Mucosa of stomach (tissue), 1 donor: ENCODE data around the gene TSHZ2.

ENCODE experiments used
- H3K27me3 ChIP-seq: one replicate; pipeline ENCODE4 v1.7.0; 2013; ENCODE audit warnings: mild to moderate bottlenecking, low read length; ENCODE audit not compliant: control insufficient read depth, insufficient read depth
- H3K36me3 ChIP-seq: one replicate; pipeline ENCODE4 v1.7.0; 2013; ENCODE audit warnings: low read length; ENCODE audit not compliant: control insufficient read depth, insufficient read depth
- H3K4me1 ChIP-seq: one replicate; pipeline ENCODE4 v1.7.0; 2013; ENCODE audit warnings: mild to moderate bottlenecking, low read length; ENCODE audit not compliant: control insufficient read depth, insufficient read depth
- H3K4me3 ChIP-seq: one replicate; pipeline ENCODE4 v1.7.0; 2013; ENCODE audit warnings: low read length
- H3K9ac ChIP-seq: one replicate; pipeline ENCODE4 v1.7.0; 2013; ENCODE audit warnings: mild to moderate bottlenecking, low read length, moderate library complexity
- H3K9me3 ChIP-seq: one replicate; pipeline ENCODE4 v1.7.0; 2013; ENCODE audit warnings: mild to moderate bottlenecking, low read length, moderate library complexity; ENCODE audit not compliant: control insufficient read depth
- donor health status: Pancreatic carcinoma.

Gene TSHZ2

DNA sequence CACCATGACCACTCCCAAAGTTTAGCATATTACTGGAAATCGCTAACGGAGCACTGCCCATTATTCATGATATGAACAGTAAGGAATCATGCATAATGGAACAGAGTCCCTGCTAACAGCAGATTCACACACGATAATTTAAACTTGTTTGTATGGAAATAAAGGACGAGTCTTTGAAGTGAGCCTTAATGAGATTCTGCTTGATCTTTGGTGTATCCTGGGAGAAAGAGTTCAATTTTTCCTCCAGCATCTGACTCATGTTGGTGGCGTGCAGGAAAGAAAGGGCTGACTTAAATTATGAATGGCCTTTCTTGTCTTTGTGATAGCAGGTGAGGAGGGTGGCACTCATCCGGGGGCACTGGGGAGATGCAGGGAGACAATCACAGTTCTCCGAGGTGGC, 426.9 kb downstream of the TSHZ2 start:
- H3K9ac ChIP-seq: no peak overlapping the region
- no peak overlapping the region for H3K4me3 ChIP-seq
- peaks cover 7% of the 10 kb centered on the region for H3K4me1 ChIP-seq
- no peaks in the 10 kb centered on the region for H3K27me3 ChIP-seq
- H3K9me3 ChIP-seq: no peaks in the 10 kb centered on the region
- no peaks in the 10 kb centered on the region for H3K36me3 ChIP-seq

DNA sequence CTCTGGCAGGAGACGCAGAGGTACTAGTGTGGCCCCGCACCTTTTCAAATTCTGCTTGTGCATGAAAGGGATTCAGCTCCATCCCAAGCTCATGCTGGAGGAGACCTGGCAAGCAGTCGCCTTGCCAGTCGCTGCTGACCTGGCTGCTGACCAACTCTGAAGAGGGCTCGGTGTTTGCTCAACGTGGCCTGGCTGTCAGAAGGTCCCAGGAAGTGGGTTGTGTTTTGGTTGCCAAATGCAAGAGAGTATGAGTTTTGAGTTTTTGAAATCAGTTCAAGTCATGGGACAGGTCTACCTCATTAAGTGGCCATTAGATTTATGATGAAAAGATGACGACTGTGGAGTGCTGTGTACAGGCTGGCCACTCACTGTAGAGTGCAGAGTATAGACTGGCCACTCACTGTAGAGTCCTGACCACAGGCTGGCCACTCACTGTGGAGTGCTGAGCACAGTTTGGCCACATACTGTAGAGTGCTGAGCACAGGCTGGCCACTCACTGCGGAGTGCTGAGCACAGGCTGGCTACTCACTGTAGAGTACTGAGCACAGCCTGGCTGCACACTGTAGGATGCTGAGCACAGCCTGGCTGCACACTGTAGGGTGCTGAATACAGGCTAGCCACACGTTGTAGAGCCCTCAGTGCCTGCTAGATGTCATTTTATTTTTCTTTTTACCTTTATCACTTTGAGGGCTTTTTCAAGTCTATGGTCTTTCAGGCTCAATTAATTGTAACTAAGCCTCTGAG, 427.6 kb downstream of the TSHZ2 start:
- no peaks in the 10 kb centered on the region for H3K36me3 ChIP-seq
- H3K4me1 ChIP-seq: peaks cover 3% of the 10 kb centered on the region
- H3K9ac ChIP-seq: no peak overlapping the region
- H3K27me3 ChIP-seq: no peaks in the 10 kb centered on the region
- no peaks in the 10 kb centered on the region for H3K9me3 ChIP-seq
- H3K4me3 ChIP-seq: no peak overlapping the region

DNA sequence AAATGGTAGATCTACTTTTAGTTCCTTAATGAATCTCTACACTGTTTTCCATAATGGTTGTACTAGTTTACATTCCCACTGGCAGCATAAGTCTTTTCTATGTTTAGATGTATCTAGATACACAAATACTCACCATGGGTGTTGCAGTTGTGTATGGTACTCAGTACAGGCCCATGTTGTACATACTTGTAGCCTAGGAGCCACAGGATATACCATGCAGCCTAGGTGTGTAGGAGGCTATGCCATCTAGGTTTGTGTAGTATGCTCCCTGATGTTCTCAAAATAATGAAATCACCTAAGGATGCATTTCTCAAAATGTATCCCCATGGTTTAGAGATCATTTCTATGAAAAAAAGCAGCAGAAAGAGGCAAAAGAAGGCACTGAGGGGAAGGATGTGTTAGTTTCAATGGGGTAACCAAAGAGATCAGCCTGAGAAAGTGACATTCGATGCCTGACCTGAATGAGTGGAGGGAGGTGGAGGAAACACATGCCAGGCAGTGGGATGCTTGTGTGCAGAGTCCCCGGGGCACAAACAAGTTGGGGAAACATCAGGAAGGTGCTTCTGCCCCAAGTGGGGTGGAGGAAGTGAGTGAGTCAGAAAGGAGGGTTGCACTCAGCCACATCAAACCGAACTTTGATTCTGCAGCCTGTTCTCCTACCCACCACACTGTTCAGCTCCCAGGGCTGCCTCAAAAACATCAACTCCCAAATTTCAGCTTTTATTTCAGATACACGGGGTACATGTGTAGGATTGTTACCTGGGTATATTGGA, 430.3 kb downstream of the TSHZ2 start:
- H3K9ac ChIP-seq: no peak overlapping the region
- H3K27me3 ChIP-seq: no peaks in the 10 kb centered on the region
- H3K36me3 ChIP-seq: no peaks in the 10 kb centered on the region
- H3K4me3 ChIP-seq: no peak overlapping the region
- no peaks in the 10 kb centered on the region for H3K9me3 ChIP-seq
- H3K4me1 ChIP-seq: no peaks in the 10 kb centered on the region

DNA sequence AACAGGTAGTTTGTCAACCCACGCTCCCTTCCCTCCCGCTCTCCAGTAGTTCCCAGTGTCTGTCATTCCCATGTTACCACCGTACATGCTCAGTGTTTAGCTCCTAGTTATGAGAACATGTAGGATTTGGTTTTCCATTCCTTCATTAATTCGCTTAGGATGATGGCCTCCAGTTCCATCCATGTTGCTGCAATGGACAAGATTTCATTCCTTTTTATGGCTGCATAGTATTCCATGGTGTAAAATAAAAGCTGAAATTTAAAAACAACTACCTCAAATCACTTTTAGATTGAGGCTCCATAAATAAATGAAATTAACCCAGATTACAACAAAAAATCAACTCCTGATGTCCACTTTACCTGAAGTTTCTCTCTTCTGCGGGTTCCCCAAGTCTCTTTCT, 430.9 kb downstream of the TSHZ2 start:
- no peak overlapping the region for H3K9ac ChIP-seq
- H3K36me3 ChIP-seq: no peaks in the 10 kb centered on the region
- H3K27me3 ChIP-seq: no peaks in the 10 kb centered on the region
- H3K4me3 ChIP-seq: no peak overlapping the region
- H3K4me1 ChIP-seq: no peaks in the 10 kb centered on the region
- H3K9me3 ChIP-seq: no peaks in the 10 kb centered on the region

DNA sequence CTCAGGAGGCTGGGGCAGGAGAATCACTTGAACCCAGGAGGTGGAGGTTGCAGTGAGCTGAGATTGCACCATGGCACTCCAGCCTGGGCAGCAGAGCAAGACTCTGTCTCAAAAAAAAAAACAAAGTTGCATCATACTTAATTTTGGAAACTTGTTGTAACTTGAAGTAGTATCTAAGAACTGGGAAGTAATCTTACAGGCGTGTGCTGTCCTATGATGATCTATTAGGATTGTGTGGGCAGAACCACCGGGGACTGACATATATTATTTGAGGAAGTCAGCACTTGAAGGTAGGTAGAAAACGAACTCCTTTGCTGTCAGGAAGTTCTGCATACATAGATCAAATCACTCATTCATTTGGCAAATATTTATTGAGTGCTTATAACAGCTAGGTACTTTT, 433.0 kb downstream of the TSHZ2 start:
- peaks cover 3% of the 10 kb centered on the region for H3K4me1 ChIP-seq
- no peak overlapping the region for H3K9ac ChIP-seq
- no peaks in the 10 kb centered on the region for H3K27me3 ChIP-seq
- H3K4me3 ChIP-seq: no peak overlapping the region
- H3K9me3 ChIP-seq: no peaks in the 10 kb centered on the region
- no peaks in the 10 kb centered on the region for H3K36me3 ChIP-seq

DNA sequence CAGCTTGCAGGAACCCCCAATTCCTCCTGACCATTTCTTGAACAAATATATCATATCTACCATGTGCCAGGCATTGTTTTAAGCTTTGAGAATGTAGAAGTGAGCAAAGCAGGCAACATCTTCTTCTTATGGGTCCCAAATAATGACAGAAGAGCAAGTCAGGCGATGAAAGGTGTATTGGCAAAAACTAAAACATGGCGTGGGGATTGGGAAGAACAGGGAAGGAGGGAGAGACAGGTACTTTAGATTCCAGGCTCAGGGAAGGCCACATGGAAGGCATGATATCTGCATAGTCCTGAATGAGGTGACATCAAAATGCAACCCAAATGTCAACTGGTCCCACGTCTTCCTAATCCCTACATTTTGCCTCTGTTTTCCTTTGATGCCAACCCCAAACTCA, 434.4 kb downstream of the TSHZ2 start:
- Histone ChIP-seq H3K4me1 (peaks cover 3% of the 10 kb centered on the region), H3K9me3 (no peaks in the 10 kb centered on the region), H3K36me3 (no peaks in the 10 kb centered on the region), H3K9ac (no peak overlapping the region), H3K4me3 (no peak overlapping the region), H3K27me3 (no peaks in the 10 kb centered on the region)

DNA sequence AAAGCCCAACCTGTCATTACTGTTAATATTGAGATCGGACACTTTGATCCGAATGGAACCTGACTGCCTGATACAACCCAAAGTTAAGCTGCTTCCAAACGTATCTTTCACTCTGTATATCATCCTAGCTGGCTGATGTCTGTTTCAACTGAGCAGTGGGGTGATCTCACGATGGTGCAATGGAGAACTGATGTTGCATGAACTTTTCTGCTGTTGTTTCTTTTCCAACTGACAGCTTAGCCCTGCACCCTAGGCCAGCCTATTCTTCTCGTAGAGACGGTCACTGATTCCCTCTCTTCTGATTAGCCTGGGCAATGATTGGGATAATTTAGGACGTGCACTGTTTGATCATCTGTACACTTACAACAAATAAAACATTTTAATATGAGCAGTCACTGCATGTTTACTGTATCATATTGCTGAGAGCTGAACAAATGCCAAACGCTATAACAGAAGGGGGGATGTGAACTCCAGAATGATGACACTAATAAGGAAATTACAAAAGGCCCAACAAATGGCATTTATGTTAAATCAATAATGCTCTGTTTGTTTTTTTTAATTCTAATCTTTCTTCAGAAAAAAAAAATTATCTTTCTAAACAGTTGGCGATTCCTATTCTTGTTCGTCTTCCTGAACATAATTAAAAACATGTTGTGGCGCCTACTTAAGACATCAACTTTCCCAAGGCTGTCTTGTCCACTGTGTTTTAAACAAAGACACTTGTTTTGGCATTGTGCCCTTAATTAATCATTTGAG, 436.7 kb downstream of the TSHZ2 start:
- no peak overlapping the region for H3K4me3 ChIP-seq
- no peaks in the 10 kb centered on the region for H3K36me3 ChIP-seq
- H3K9me3 ChIP-seq: no peaks in the 10 kb centered on the region
- H3K9ac ChIP-seq: no peak overlapping the region
- peaks cover 3% of the 10 kb centered on the region for H3K4me1 ChIP-seq
- H3K27me3 ChIP-seq: no peaks in the 10 kb centered on the region

DNA sequence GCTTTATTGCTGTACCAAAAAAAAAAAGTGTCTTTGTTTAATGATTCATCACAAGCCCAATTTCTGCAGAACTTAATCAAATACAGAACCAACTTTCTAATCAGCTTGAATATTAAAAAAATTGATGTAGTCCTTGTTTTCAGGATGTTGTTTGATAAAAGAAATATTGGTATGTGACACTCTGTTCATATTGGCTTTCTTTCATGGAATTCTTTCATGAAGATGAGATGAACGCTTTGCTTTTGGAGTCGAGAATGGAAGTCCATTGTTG, 437.2 kb downstream of the TSHZ2 start:
- Histone ChIP-seq H3K36me3 (no peaks in the 10 kb centered on the region), H3K4me1 (peaks cover 3% of the 10 kb centered on the region), H3K27me3 (no peaks in the 10 kb centered on the region), H3K9ac (no peak overlapping the region), H3K4me3 (no peak overlapping the region), H3K9me3 (no peaks in the 10 kb centered on the region)

DNA sequence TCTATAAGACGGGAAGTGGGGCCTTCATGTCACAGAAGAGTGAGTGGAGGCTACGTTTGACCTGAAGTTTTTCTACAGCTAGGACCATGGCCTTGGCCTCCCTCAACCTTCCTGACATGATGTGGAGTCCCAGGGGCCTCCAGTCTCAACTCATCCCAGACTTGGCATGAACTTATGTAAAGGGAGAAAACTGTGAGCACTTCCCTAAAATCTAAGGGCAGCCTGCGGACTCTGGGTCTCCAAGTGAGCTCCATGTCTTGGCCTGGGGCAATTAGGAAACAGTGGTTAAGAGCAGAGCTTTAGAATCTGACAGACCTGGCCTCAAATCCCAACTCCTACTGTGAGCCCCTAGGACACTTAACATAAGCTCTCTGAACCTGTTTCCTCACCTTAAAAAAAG, 439.0 kb downstream of the TSHZ2 start:
- H3K27me3 ChIP-seq: no peaks in the 10 kb centered on the region

DNA sequence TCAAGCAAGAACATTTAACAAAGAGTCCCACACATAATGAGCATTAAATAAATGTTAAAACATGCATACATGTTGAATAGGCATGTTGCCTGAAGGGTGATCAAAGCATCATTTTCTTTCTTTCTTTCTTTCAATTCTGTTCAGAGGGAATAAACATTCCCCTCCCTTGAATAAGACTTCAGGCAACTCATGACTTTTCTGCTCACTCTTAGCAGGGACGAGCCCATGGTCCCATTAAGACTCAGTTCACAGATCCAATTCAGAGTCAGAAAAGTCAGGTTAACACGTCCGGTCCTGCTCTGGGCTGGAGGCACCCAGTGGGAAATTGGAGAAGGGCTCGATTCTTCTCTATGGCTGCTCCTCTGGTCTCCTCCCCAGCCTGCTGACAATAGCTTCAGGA, 439.7 kb downstream of the TSHZ2 start:
- Histone ChIP-seq H3K27me3 (no peaks in the 10 kb centered on the region), H3K9me3 (no peaks in the 10 kb centered on the region)

More for the DNA sequence above, 439.0 kb downstream of the TSHZ2 start:
- Histone ChIP-seq H3K4me1 (peaks cover 3% of the 10 kb centered on the region), H3K4me3 (no peak overlapping the region), H3K9me3 (no peaks in the 10 kb centered on the region), H3K9ac (no peak overlapping the region), H3K36me3 (no peaks in the 10 kb centered on the region)

DNA sequence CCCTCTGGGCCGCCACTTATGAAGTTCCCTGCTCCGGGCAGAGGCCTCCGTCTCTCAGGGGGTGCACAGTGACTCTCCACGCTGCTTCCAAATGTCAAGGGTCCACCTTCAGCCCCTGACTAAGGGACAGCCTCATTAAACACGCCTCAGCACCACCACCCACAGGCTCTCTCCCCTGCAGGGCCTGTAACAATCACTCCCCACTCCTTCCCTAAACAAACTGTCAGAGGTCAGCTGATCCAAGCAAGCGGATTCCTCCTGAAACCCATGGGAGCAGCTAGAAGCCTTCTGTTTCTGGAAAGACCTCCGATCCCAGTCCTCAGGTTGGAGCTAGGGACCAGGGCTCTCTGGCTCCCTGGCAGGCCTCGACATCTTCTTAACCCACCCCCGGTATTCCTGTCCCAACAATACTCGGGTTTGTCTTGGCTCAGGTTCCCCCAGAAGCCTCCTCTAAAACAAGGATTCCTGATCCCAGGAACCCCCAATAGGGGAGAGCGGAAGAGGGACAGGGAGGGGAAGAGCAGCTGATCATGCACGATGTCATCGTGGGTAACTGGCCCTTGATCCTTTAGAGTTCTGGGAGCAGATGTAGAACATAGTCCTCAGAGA, 440.5 kb downstream of the TSHZ2 start:
- H3K9me3 ChIP-seq: no peaks in the 10 kb centered on the region
- H3K4me1 ChIP-seq: peaks cover 3% of the 10 kb centered on the region
- H3K9ac ChIP-seq: peak overlapping the region; percentile 4
- H3K27me3 ChIP-seq: no peaks in the 10 kb centered on the region
- no peaks in the 10 kb centered on the region for H3K36me3 ChIP-seq
- H3K4me3 ChIP-seq: no peak overlapping the region

More for the DNA sequence above, 439.7 kb downstream of the TSHZ2 start:
- H3K36me3 ChIP-seq: no peaks in the 10 kb centered on the region
- H3K4me3 ChIP-seq: no peak overlapping the region
- no peak overlapping the region for H3K9ac ChIP-seq
- H3K4me1 ChIP-seq: peaks cover 3% of the 10 kb centered on the region

DNA sequence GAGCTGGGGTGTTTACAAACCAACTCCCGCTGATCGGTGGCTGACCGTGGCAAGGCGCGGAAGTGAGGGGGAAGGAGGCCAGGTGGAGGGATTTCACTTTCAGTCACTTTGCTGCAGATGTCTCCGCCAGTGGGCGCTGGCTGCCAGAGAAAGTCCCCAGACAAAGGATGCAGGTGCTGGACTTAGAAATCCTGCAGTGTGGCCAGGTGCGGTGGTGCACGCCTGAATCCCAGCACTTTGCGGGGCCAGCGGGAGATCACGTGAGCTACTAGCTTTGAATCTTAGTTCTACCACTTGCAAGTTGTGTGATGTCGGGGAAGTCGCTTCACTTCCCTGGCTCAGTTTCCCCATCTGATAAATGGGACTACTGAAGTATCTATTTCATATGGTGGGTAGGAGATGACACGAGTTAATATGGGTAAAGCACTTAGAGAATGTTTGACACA, 441.1 kb downstream of the TSHZ2 start:
- H3K9me3 ChIP-seq: no peaks in the 10 kb centered on the region
- peak overlapping the region; percentile 4 for H3K9ac ChIP-seq
- H3K36me3 ChIP-seq: no peaks in the 10 kb centered on the region
- peaks cover 3% of the 10 kb centered on the region for H3K4me1 ChIP-seq
- H3K27me3 ChIP-seq: no peaks in the 10 kb centered on the region
- H3K4me3 ChIP-seq: no peak overlapping the region
